Naive thymus-derived CD8-positive, alpha-beta T cell (primary cell): ENCODE results near the gene SNPH. TPM values are rescaled to one million over a fixed set of nuclear protein-coding genes. Genes with fewer than 3 reads are reported as not detected.

Source experiments
- ATAC-seq, 2 donors: fragments of 150-1000 bp; cut with Tn5 transposase in 1 of 2; sonication (Bioruptor Pico), chemical (Tn5 transposase) in 1 of 2; 1 replicate in 1 of 2; 2 replicates in 1 of 2; pipeline ENCODE4 v1.10.0; 2021; ENCODE audit warnings: mild to moderate bottlenecking in 2 of 2, moderate library complexity in 2 of 2
- POLR2A ChIA-PET: fragments of 350-600 bp; sonication (Branson Sonifier 250); formaldehyde crosslinking; loops from one replicate; lab custom pipeline; 2021; ENCODE audit warnings: antibody characterized with exemption; lab: Charles Lee
- DNase-seq, 10 donors: peaks; one replicate each; pipeline versions ENCODE4 v3.0.0 to v3.0.0-alpha.2; 2020 to 2022
- H3K27ac Mint-ChIP-seq, 10 donors: one replicate each; pipeline ENCODE4 v1.8.0; 2020 to 2022; ENCODE audit warnings: mild to moderate bottlenecking in 10 of 10, mixed read lengths in 10 of 10, moderate library complexity in 4 of 10, inconsistent platforms in 1 of 10
- H3K27me3 Mint-ChIP-seq, 5 donors: one replicate each; pipeline ENCODE4 v1.8.0; 2021 to 2022; ENCODE audit warnings: mixed read lengths in 5 of 5
- H3K36me3 Mint-ChIP-seq, 3 donors: one replicate each; pipeline ENCODE4 v1.8.0; 2020 to 2022; ENCODE audit warnings: mixed read lengths in 3 of 3, mild to moderate bottlenecking in 2 of 3, inconsistent platforms in 1 of 3
- H3K4me1 Mint-ChIP-seq, 4 donors: one replicate each; pipeline ENCODE4 v1.8.0; 2021 to 2022; ENCODE audit warnings: mixed read lengths in 4 of 4
- H3K4me3 Mint-ChIP-seq, 10 donors: one replicate each; pipeline ENCODE4 v1.8.0; 2020 to 2022; ENCODE audit warnings: mild to moderate bottlenecking in 10 of 10, mixed read lengths in 10 of 10, moderate library complexity in 6 of 10, inconsistent platforms in 1 of 10
- H3K9me3 Mint-ChIP-seq, 9 donors: one replicate each; pipeline ENCODE4 v1.8.0; 2020 to 2022; ENCODE audit warnings: mixed read lengths in 9 of 9, mild to moderate bottlenecking in 3 of 9, inconsistent platforms in 1 of 9, moderate library complexity in 1 of 9
- polyA plus RNA-seq, 3 donors: library from polyadenylated mRNA; unstranded; fragments of 300-500 nt; fragmentation: Illumina TruSeq; gene quantifications; one replicate each; pipeline ENCODE4 v1.2.3, GENCODE V29; 2021
- total RNA-seq, 8 experiments: library from RNA in 2 of 8; stranded (reverse) in 2 of 8; gene quantifications; one replicate each; pipeline ENCODE4 v1.2.3 and lab custom pipeline; 2021 to 2026

Gene SNPH
- total and polyA plus RNA-seq, 5 experiments from 2014 or later, result 5.2 to 26.6 (median 13.5) TPM

DNA sequence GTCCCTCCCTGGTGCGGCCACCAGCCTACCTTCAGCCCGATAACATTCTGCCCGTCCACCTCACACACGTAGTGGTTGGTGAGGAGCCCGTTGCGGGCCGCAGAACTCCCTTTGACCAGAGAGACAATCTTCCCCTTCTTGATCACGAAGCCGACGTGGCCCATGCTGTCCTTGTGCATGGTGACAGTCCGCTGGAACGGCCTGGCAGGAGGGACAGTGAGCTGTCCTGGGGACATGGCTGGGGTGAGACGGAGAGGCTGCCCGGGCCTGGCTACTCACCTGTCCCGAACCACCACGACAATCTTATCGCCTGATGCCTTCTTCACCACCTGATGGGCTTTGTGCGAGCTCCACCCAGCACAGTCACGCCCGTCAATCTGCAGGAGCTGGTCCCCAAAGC, 46.2 kb downstream of the SNPH start:
- POLR2A ChIA-PET, result interaction anchor here (1.3 kb wide), 1 partner anchor 154 kb away, joined by 3 read pairs; the partner anchor contains the start of gene NSFL1C
- ATAC-seq, result no peak
- peaks cover 0 to 5% (median 0%) of the 10 kb centered on the region in 3 donors for H3K36me3 Mint-ChIP-seq
- peak overlapping the region in 1 of 10 donors; percentile 43 for H3K27ac Mint-ChIP-seq
- peak overlapping the region in 1 of 10 donors; percentile 38 for H3K4me3 Mint-ChIP-seq
- no peaks in the 10 kb centered on the region for H3K27me3 Mint-ChIP-seq
- no peak for DNase-seq
- peaks cover 0 to 11% (median 7%) of the 10 kb centered on the region in 4 donors for H3K4me1 Mint-ChIP-seq
- H3K9me3 Mint-ChIP-seq, result no peaks in the 10 kb centered on the region

GRCh38 chr20:1312904-1313235, 46.8 kb downstream of the SNPH start:
- DNase-seq (no peak), ATAC-seq (no peak)
- Mint-ChIP-seq H3K36me3 (peaks cover 0 to 3% (median 0%) of the 10 kb centered on the region in 3 donors), H3K4me3 (no peak overlapping the region), H3K4me1 (peaks cover under 1 to 17% (median 10%) of the 10 kb centered on the region in 4 donors), H3K9me3 (no peaks in the 10 kb centered on the region), H3K27me3 (no peaks in the 10 kb centered on the region), H3K27ac (no peak overlapping the region)
- POLR2A ChIA-PET, result interaction anchor here (0.8 to 1.3 kb wide), 2 partner anchors 9 to 153 kb away, joined by 3 read pairs; partner anchors contain the start of gene NSFL1C

- peak overlapping the region in 1 of 10 donors; percentile 23 for H3K4me3 Mint-ChIP-seq
Measured at GRCh38 chr20:1313236-1313964, 47.3 kb downstream of the SNPH start.

DNA sequence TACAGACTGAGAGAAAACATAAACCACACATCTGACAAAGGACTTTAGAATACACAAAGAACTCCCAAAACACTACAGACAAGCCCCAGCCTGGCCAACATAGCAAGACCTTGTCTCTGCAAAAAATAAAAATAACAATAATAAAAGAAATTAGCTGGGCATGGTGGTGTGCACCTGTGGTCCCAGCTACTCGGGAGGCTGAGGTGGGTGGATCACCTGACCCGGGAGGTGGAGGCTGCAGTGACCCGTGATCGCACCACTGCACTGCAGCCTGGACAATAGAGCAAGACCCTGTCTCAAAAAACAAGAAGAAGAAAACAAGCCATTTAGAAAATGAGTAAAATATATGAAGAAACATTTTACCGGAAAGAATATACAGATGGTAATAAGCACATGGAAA, 49.7 kb downstream of the SNPH start:
- no peak for DNase-seq
- no peak overlapping the region for H3K4me3 Mint-ChIP-seq
- no peak for ATAC-seq
- H3K27me3 Mint-ChIP-seq, result no peaks in the 10 kb centered on the region
- peaks cover 4 to 19% (median 8%) of the 10 kb centered on the region in 4 donors for H3K4me1 Mint-ChIP-seq
- no peak overlapping the region for H3K27ac Mint-ChIP-seq
- POLR2A ChIA-PET, result no interaction called here
- H3K36me3 Mint-ChIP-seq, result no peaks in the 10 kb centered on the region
- H3K9me3 Mint-ChIP-seq, result no peaks in the 10 kb centered on the region

More at GRCh38 chr20:1313236-1313964, 47.3 kb downstream of the SNPH start:
- H3K9me3 Mint-ChIP-seq, result no peaks in the 10 kb centered on the region
- H3K36me3 Mint-ChIP-seq, result no peaks in the 10 kb centered on the region
- POLR2A ChIA-PET, result interaction anchor here (0.8 to 1.3 kb wide), 2 partner anchors 8 to 153 kb away, joined by 3 read pairs; partner anchors contain the start of gene NSFL1C
- H3K4me1 Mint-ChIP-seq, result peaks cover 2 to 19% (median 9%) of the 10 kb centered on the region in 4 donors
- no peaks in the 10 kb centered on the region for H3K27me3 Mint-ChIP-seq
- DNase-seq (peak; percentile 36 to 78 (median 60)), ATAC-seq (peak; percentile 74 to 89)
- H3K27ac Mint-ChIP-seq, result peak overlapping the region in 3 of 10 donors; percentile 19 to 87 (median 41)

DNA sequence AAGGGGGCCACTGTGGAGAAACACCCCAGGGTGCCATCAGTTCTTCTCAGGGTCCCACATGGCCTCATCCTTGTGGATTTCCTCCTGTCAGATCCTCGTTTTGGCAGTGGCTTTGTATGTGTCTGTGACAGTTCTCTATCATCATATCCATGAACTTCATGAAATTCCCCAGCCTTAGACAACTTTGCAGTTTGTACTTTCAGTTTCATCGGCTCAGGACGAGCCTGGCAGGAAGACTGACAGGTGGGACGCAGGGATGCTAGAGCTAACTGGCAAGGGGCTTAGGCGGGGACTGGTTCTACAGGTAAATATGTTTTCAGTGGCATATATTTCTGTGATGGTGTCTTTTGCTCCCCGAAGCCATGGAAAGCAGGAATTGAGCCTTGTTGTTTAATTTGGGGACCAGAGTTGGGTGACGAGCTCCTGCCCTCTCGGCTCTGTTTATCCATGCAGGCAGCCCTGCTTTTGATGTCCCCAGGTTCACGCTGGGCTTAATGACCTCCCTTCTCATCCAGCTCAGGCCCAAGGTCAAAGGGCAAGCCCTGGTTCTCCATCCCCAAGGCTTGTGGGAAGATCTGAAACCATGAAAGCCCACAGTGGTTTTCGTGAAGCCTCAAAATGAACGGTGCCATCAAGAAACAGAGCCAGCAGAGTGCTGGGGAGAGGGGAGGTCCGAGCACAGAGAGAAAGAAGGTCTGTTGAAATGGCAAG, 51.6 kb downstream of the SNPH start:
- H3K4me3 Mint-ChIP-seq, result peak overlapping the region in 2 of 10 donors; percentile 26 to 44
- ATAC-seq, result no peak
- no peaks in the 10 kb centered on the region for H3K36me3 Mint-ChIP-seq
- POLR2A ChIA-PET, result no interaction called here
- peaks cover 4 to 19% (median 6%) of the 10 kb centered on the region in 4 donors for H3K4me1 Mint-ChIP-seq
- DNase-seq, result no peak
- H3K27ac Mint-ChIP-seq, result peak overlapping the region in 4 of 10 donors; percentile 11 to 65 (median 38)
- H3K9me3 Mint-ChIP-seq, result no peaks in the 10 kb centered on the region
- H3K27me3 Mint-ChIP-seq, result no peaks in the 10 kb centered on the region

DNA sequence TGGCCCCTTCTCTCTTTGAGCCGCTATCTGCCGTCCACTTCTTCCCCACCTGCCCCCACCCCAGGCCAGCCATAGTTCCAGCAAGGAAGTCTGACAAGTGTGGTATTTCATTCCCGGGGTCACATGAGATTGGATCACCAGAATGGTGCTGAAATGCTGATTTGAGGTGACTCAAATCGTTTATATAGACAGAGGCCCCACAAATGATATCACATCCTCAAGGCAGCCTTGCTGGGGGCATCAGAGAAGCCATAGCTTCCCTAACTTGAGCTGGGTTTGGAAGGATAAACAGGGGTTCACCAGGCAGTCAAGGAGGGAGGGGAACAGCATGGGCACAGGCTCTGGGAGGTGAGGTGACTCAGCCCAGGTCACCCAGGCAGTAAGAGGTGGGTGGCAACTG, 53.0 kb downstream of the SNPH start:
- DNase-seq (no peak), ATAC-seq (no peak)
- Mint-ChIP-seq H3K4me3 (no peak overlapping the region), H3K9me3 (no peaks in the 10 kb centered on the region), H3K4me1 (peaks cover 4 to 13% (median 8%) of the 10 kb centered on the region in 4 donors), H3K27ac (peak overlapping the region in 3 of 10 donors; percentile 10 to 70 (median 22)), H3K27me3 (no peaks in the 10 kb centered on the region), H3K36me3 (no peaks in the 10 kb centered on the region)
- POLR2A ChIA-PET, result no interaction called here

DNA sequence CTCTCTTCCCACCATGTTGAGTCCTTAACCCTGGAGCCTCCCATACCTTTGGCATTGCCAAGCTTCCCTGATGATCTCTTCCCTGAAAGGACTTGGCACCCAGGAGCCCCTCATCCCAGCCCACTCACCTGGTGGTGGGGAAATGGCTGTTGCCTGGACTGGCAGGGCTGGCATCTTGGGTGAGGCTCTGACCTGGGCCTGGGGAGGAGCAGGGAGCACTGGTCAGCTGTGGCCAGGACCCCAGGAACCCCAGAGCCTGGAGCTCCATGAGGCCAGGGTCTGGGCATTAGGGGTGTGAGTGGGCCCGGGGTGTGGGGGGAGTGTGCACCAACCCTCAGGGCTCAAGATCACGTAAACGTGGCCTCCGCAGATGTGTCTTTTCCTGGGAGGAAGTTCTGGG, 53.4 kb downstream of the SNPH start:
- POLR2A ChIA-PET, result no interaction called here
- Mint-ChIP-seq H3K4me1 (peaks cover 4 to 13% (median 9%) of the 10 kb centered on the region in 4 donors), H3K36me3 (no peaks in the 10 kb centered on the region), H3K27ac (peak overlapping the region in 1 of 10 donors; percentile 2), H3K9me3 (no peaks in the 10 kb centered on the region), H3K4me3 (no peak overlapping the region), H3K27me3 (no peaks in the 10 kb centered on the region)
- ATAC-seq, result no peak
- no peak for DNase-seq

DNA sequence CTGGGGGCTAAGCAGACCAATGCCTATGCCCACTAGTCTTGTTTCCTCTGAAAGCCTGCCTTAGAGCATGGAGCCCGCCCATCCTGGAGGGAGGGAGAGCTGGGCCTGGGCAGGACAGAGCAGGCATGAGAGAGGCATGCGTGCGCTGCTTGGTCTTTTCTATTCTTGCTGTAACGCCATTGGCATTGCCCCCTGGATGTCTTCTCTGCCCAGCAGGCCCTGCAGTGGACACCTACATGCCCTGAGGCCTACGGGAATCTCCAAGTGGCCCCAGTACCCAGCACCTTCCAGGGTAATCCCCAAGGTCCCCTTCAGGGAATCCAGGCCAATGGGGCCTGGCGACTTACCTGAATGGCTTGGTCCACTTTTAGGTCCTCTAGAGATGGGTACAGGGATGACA, 53.9 kb downstream of the SNPH start:
- Mint-ChIP-seq H3K27me3 (no peaks in the 10 kb centered on the region), H3K36me3 (no peaks in the 10 kb centered on the region), H3K27ac (peak overlapping the region in 1 of 10 donors; percentile 72), H3K9me3 (no peaks in the 10 kb centered on the region), H3K4me3 (no peak overlapping the region), H3K4me1 (peaks cover 4 to 13% (median 9%) of the 10 kb centered on the region in 4 donors)
- no peak for ATAC-seq
- POLR2A ChIA-PET, result no interaction called here
- DNase-seq, result no peak

GRCh38 chr20:1320902-1321653, 55.0 kb downstream of the SNPH start:
- Mint-ChIP-seq H3K36me3 (no peaks in the 10 kb centered on the region), H3K4me3 (no peak overlapping the region), H3K4me1 (peaks cover 4 to 13% (median 9%) of the 10 kb centered on the region in 4 donors), H3K27me3 (no peaks in the 10 kb centered on the region), H3K27ac (peak overlapping the region in 4 of 10 donors; percentile 11 to 89 (median 60)), H3K9me3 (no peaks in the 10 kb centered on the region)
- DNase-seq (no peak), ATAC-seq (no peak)
- POLR2A ChIA-PET, result interaction anchor here (1.2 kb wide), 1 partner anchor 8 kb away, joined by 3 read pairs; no protein-coding TSS in a partner anchor

GRCh38 chr20:1321654-1321939, 55.5 kb downstream of the SNPH start:
- POLR2A ChIA-PET, result interaction anchor here (1.2 kb wide), 1 partner anchor 8 kb away, joined by 3 read pairs; no protein-coding TSS in a partner anchor
- Mint-ChIP-seq H3K36me3 (no peaks in the 10 kb centered on the region), H3K4me3 (no peak overlapping the region), H3K27me3 (no peaks in the 10 kb centered on the region), H3K4me1 (peaks cover 4 to 13% (median 9%) of the 10 kb centered on the region in 4 donors), H3K9me3 (no peaks in the 10 kb centered on the region), H3K27ac (peak overlapping the region in 3 of 10 donors; percentile 28 to 92 (median 69))
- DNase-seq, result no peak
- ATAC-seq, result no peak

DNA sequence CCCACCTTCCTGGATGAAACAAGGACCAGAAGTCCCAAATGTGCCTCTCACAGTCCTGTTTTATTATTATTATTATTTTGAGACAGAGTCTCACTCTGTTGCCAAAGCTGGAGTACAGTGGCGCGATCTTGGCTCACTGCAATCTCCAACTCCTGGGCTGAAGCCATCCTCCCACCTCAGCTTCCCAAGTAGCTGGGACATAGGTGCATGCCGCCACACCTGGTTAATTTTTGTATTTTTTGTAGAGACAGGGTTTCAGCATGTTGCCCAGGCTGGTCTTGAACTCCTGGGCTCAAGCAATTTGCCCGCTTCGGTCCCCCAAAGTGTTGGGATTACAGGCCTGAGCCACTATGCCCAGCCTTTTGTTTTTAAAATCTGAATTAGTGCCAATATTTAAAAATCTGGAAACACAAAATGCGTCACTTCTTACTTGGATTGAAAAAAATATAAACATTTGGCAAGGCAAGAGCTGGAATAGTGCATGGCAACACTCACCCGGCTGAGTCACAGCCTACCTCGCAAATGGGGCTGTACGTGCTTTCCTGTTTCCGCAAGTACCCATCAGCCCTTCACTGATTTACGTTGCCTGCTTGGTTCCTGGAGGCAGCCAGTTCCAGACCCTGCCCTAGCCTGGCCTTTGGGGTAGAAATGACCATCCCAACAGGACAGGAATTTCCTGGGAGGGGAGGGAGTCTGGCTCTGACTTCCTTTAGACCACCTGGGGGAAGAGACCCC, 56.6 kb downstream of the SNPH start:
- no peaks in the 10 kb centered on the region for H3K9me3 Mint-ChIP-seq
- DNase-seq, result no peak
- no peaks in the 10 kb centered on the region for H3K27me3 Mint-ChIP-seq

GRCh38 chr20:1323256-1323655, 57.2 kb downstream of the SNPH start:
- no peak for ATAC-seq
- no peak for DNase-seq
- Mint-ChIP-seq H3K36me3 (no peaks in the 10 kb centered on the region), H3K4me1 (peaks cover 0 to 11% (median 6%) of the 10 kb centered on the region in 4 donors), H3K27me3 (no peaks in the 10 kb centered on the region), H3K27ac (peak overlapping the region in 8 of 10 donors; percentile 15 to 92 (median 42)), H3K4me3 (peak overlapping the region in 4 of 10 donors; percentile 4 to 37 (median 24)), H3K9me3 (no peaks in the 10 kb centered on the region)
- POLR2A ChIA-PET, result no interaction called here

More for the DNA sequence above, 56.6 kb downstream of the SNPH start:
- no peaks in the 10 kb centered on the region for H3K36me3 Mint-ChIP-seq
- POLR2A ChIA-PET, result interaction anchor here (0.6 to 1.2 kb wide), 2 partner anchors 9 to 69 kb away, joined by 3 to 5 read pairs; no protein-coding TSS in a partner anchor
- peak overlapping the region in 8 of 10 donors; percentile 34 to 92 (median 45) for H3K27ac Mint-ChIP-seq
- peaks cover 4 to 9% (median 7%) of the 10 kb centered on the region in 4 donors for H3K4me1 Mint-ChIP-seq
- peak overlapping the region in 2 of 10 donors; percentile 19 to 37 for H3K4me3 Mint-ChIP-seq
- no peak for ATAC-seq
